Ovary (tissue), 9 donors: ENCODE data around the gene RAPGEF2. TPM values are rescaled to one million over a fixed set of nuclear protein-coding genes. Genes with fewer than 3 reads are reported as not detected.

Experiments used
- DNase-seq, 5 donors: peaks; one replicate each; pipeline ENCODE4 v3.0.0-alpha.2; 2019 to 2020
- H3K27ac ChIP-seq, 2 donors: fragments of 200-600 bp; one replicate each; pipeline versions ENCODE4 v1.5.1 to v1.8.0; 2019 to 2022
- H3K27me3 ChIP-seq: fragments of 200-600 bp; one replicate; pipeline ENCODE4 v1.8.0; 2022
- H3K36me3 ChIP-seq: fragments of 200-600 bp; sonication (generic); one replicate; pipeline ENCODE4 v1.5.1; 2019
- H3K4me1 ChIP-seq: one replicate; pipeline ENCODE4 v1.8.1; 2013; ENCODE audit warnings: mild to moderate bottlenecking, moderate library complexity; ENCODE audit not compliant: insufficient read depth
- H3K4me3 ChIP-seq: fragments of 200-600 bp; sonication (generic); one replicate; pipeline ENCODE4 v1.5.1; 2017
- H3K9me3 ChIP-seq, 2 donors: fragments of 200-600 bp in 1 of 2; sonication (generic) in 1 of 2; one replicate each; pipeline versions ENCODE4 v1.5.1 to v1.8.1; 2013 to 2019; ENCODE audit warnings: mild to moderate bottlenecking in 1 of 2, moderate library complexity in 1 of 2
- EP300 ChIP-seq: sonication (generic); formaldehyde crosslinking; IDR thresholded peaks from one replicate; pipeline ENCODE4 v1.6.1; 2017; ENCODE audit warnings: antibody characterized with exemption
- POLR2A ChIP-seq: fragments of 450-650 bp; IDR thresholded peaks from one replicate; pipeline ENCODE4 v1.6.1; 2017; ENCODE audit warnings: antibody characterized with exemption, mild to moderate bottlenecking, moderate library complexity
- WGBS, 3 donors: extraction: QIAGEN DNeasy Blood & Tissue Kit in 1 of 3; methylation state at CpG; one replicate each; pipeline versions ENCODE4 v1.1.5 to v1.1.7; 2013 to 2017; 5-methylcytosine and 5-hydroxymethylcytosine counted together
- intact Hi-C, 4 donors: fragments of 100-400 bp; cut with DNase I; formaldehyde crosslinking; loops; one replicate each; pipeline versions ENCODE4 v1.11.0 to v1.15.1; 2022 to 2023
- polyA plus RNA-seq, 2 donors: library from polyadenylated mRNA; stranded (reverse); fragments of 200-250 nt in 1 of 2; fragments of 350-450 nt in 1 of 2; fragmentation: Illumina TruSeq in 1 of 2; extraction: RNeasy Lipid Tissue Mini Kit (QIAGEN cat#74804) in 1 of 2; gene quantifications; one replicate each; pipeline ENCODE4 v1.2.3, GENCODE V29; 2013 to 2014
- total RNA-seq, 7 donors: library from RNA; depleted of rRNA in 2 of 7; stranded (reverse); fragments of >200 nt in 2 of 7; fragmentation: NEBNext Ultra II Directional in 3 of 7; extraction: Animal tissue kit (Norgen Biotek cat#: 25700) in 3 of 7; gene quantifications; one replicate each; pipeline versions ENCODE4 v1.1.0 to v1.2.4, GENCODE V29; 2016 to 2023
- TF ChIP-seq, protein P1 (sequence below), 3 donors: fragments of 450-650 bp in 2 of 3; fragments of 200-600 bp in 1 of 3; IDR thresholded peaks; one replicate each; pipeline versions ENCODE4 v1.5.1 to v1.8.0; 2016 to 2022; ENCODE audit warnings: antibody characterized with exemption in 3 of 3, mild to moderate bottlenecking in 1 of 3
- donor health status: DM: no; HTN: no; CAD: no; lungs with moderate emphysema.
- donor health status: DM: no; HTN: no; CAD: no.
- donor health status: Bipolar disorder and iron deficiency.
- donor health status: DM: yes; HTN: yes; CAD: no.
- donor health status: DM: no; HTN: no; CAD: no.
- donor health status: DM: yes; HTN: yes; CAD: no.

RAPGEF2 gene
- total and polyA plus RNA-seq, 9 donors, result 11.5 to 46.5 (median 25.4) TPM

GRCh38 chr4:159355466-159355865 is 252.6 kb downstream of the RAPGEF2 start:
- DNase-seq, result no peak
- Histone ChIP-seq H3K27me3 (no peaks in the 10 kb centered on the region), H3K36me3 (no peaks in the 10 kb centered on the region), H3K9me3 (no peaks in the 10 kb centered on the region), H3K27ac (no peak overlapping the region), H3K4me1 (no peaks in the 10 kb centered on the region), H3K4me3 (no peak overlapping the region)
- intact Hi-C loops, result no loop called here
- TF ChIP-seq, protein P1, sequence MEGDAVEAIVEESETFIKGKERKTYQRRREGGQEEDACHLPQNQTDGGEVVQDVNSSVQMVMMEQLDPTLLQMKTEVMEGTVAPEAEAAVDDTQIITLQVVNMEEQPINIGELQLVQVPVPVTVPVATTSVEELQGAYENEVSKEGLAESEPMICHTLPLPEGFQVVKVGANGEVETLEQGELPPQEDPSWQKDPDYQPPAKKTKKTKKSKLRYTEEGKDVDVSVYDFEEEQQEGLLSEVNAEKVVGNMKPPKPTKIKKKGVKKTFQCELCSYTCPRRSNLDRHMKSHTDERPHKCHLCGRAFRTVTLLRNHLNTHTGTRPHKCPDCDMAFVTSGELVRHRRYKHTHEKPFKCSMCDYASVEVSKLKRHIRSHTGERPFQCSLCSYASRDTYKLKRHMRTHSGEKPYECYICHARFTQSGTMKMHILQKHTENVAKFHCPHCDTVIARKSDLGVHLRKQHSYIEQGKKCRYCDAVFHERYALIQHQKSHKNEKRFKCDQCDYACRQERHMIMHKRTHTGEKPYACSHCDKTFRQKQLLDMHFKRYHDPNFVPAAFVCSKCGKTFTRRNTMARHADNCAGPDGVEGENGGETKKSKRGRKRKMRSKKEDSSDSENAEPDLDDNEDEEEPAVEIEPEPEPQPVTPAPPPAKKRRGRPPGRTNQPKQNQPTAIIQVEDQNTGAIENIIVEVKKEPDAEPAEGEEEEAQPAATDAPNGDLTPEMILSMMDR (IDR thresholded peaks at IDR 0.05), result no peak
- no peak for TF ChIP-seq EP300
- TF ChIP-seq POLR2A, result no peak
- 96 to 99% (median 96%) methylated on average over 3 of the region's 3 CpGs for WGBS, 3 donors

DNA sequence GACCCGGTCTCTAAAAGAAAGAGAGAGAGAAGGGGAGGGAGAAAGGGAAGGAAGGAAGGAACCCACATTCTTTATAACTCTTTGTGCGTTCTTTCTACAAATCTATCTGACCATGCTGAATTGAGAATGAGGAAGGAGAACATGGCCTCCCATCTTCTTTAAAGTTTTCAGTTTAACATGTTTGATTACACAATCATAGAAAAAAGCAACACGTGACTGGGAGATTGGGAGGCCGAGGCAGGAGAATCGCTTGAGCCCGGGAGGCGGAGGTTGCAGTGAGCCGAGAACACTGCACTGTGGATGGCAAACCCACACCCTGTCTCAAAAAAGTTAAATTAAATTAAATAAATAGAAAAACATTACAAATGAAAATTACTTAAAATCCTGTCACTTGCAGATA is 254.5 kb downstream of the RAPGEF2 start:
- intact Hi-C loops, result no loop called here
- Histone ChIP-seq H3K27me3 (no peaks in the 10 kb centered on the region), H3K36me3 (no peaks in the 10 kb centered on the region), H3K4me1 (no peaks in the 10 kb centered on the region), H3K4me3 (no peak overlapping the region), H3K27ac (no peak overlapping the region), H3K9me3 (no peaks in the 10 kb centered on the region)
- WGBS, 3 donors, result 94 to 97% (median 95%) methylated on average over 8 of the region's 8 CpGs
- TF ChIP-seq, protein P1 (IDR thresholded peaks at IDR 0.05), result no peak
- no peak for TF ChIP-seq EP300
- no peak for TF ChIP-seq POLR2A
- DNase-seq, result no peak

DNA sequence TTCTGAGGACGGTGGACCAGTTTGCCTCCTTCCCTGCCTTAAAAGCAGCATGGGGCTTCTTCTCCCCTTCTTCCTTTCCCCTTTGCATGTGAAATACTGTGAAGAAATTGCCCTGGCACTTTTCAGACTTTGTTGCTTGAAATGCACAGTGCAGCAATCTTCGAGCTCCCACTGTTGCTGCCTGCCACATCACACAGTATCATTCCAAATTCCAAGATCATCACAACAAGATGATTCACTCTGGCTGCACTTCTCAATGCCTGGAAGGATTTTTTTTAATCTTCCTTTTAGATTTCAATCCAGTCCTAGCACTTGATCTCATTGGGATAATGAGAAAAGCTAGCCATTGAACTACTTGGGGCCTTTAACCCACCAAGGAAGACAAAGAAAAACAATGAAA is 255.3 kb downstream of the RAPGEF2 start:
- Histone ChIP-seq H3K27me3 (no peaks in the 10 kb centered on the region), H3K36me3 (no peaks in the 10 kb centered on the region), H3K9me3 (no peaks in the 10 kb centered on the region), H3K4me3 (no peak overlapping the region), H3K4me1 (no peaks in the 10 kb centered on the region), H3K27ac (no peak overlapping the region)
- no peak for DNase-seq
- 17 to 20% (median 19%) methylated on average over 2 of the region's 2 CpGs for WGBS, 3 donors
- intact Hi-C loops, result no loop called here
- TF ChIP-seq, protein P1 (IDR thresholded peaks at IDR 0.05), result no peak
- TF ChIP-seq EP300 (no peak), POLR2A (no peak)

- 82 to 92% (median 86%) methylated on average over 3 of the region's 3 CpGs for WGBS, 3 donors
- Histone ChIP-seq H3K4me3 (no peak overlapping the region), H3K4me1 (no peaks in the 10 kb centered on the region), H3K9me3 (no peaks in the 10 kb centered on the region), H3K27ac (no peak overlapping the region), H3K27me3 (no peaks in the 10 kb centered on the region), H3K36me3 (no peaks in the 10 kb centered on the region)
- intact Hi-C loops, result no loop called here
- TF ChIP-seq, protein P1 (IDR thresholded peaks at IDR 0.05), result no peak
- TF ChIP-seq POLR2A (no peak), EP300 (no peak)
- no peak for DNase-seq
These were observed 257.7 kb downstream of the RAPGEF2 start for GRCh38 chr4:159360549-159360948.
